ENCODE measurements around the gene LCAT.
"Not testable (repeated sequence)": the region's sequence is repeated elsewhere in the genome, so short reads cannot be mapped to it uniquely, and the experiment has no call there.

Gene LCAT

GRCh38 chr16:67946966-67947558 is 3.1 kb upstream of the LCAT start:
- DNase-seq: no peak

- no peak for DNase-seq
Measured at GRCh38 chr16:67946128-67946569, 2.2 kb upstream of the LCAT start.

GRCh38 chr16:67945392-67945933 is 1.5 kb upstream of the LCAT start:
- DNase-seq: no peak

- no peak for DNase-seq
Measured at GRCh38 chr16:67944690-67945391, 921 bp upstream of the LCAT start.

- no peak for DNase-seq
Measured at GRCh38 chr16:67943256-67943618, 683 bp downstream of the LCAT start.

- no peak for DNase-seq
Measured at GRCh38 chr16:67942510-67943255, 1.2 kb downstream of the LCAT start.

- DNase-seq: peak; percentile 60
Measured at GRCh38 chr16:67942200-67942509, 1.8 kb downstream of the LCAT start.

- no peak for DNase-seq
Measured at GRCh38 chr16:67941469-67942199, 2.3 kb downstream of the LCAT start.

- DNase-seq: no peak
Measured at GRCh38 chr16:67940446-67941089, 3.4 kb downstream of the LCAT start.

GRCh38 chr16:67939507-67940445 is 4.1 kb downstream of the LCAT start:
- peak; percentile 42 for DNase-seq

- DNase-seq: not testable (repeated sequence)
Measured at GRCh38 chr16:67937713-67938112, 6.2 kb downstream of the LCAT start.

- DNase-seq: peak; percentile 90
Measured at GRCh38 chr16:67936880-67937605, 6.9 kb downstream of the LCAT start.

GRCh38 chr16:67936124-67936879 is 7.6 kb downstream of the LCAT start, which contains the start of gene PSMB10:
PSMB10 (minus strand) TSS chr16:67936850; CDS start chr16:67936749, 101 bp downstream.
- peak; percentile 71 for DNase-seq

- peak; percentile 98 for DNase-seq
Measured at GRCh38 chr16:67935402-67936123, 8.4 kb downstream of the LCAT start.

GRCh38 chr16:67935101-67935401 is 8.9 kb downstream of the LCAT start:
- no peak for DNase-seq

GRCh38 chr16:67934306-67935100 is 9.4 kb downstream of the LCAT start:
- DNase-seq: no peak

GRCh38 chr16:67933805-67934204 is 10.1 kb downstream of the LCAT start:
- DNase-seq: no peak

- DNase-seq: no peak
Measured at GRCh38 chr16:67932462-67932840, 11.5 kb downstream of the LCAT start.

Data from activated CD4-positive, alpha-beta T cell treated with anti-CD3 and anti-CD28 coated beads, Interleukin-10, Interleukin-2, amounts not matched to agents 100 ng/mL and 50 ng/mL, durations not matched to agents 16 hours and 8 hours (primary cell).